ENCODE measurements around the gene CD101.

Gene CD101

DNA sequence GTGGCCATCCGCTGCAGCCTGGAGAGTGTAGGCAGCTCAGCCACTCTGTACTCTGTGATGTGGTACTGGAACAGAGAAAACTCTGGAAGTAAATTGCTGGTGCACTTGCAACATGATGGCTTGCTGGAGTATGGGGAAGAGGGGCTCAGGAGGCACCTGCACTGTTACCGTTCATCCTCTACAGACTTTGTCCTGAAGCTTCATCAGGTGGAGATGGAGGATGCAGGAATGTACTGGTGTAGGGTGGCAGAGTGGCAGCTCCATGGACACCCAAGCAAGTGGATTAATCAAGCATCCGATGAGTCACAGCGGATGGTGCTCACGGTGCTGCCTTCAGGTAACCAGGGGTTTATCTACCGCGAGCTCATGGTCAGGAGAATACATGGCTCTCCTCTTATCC is 24.0 kb downstream of the CD101 start:
- no peak overlapping the region for H3K4me3 ChIP-seq (ENCODE audit: low read length)
- no peak for DNase-seq (ENCODE audit: low read depth)
- TF ChIP-seq, protein P1, sequence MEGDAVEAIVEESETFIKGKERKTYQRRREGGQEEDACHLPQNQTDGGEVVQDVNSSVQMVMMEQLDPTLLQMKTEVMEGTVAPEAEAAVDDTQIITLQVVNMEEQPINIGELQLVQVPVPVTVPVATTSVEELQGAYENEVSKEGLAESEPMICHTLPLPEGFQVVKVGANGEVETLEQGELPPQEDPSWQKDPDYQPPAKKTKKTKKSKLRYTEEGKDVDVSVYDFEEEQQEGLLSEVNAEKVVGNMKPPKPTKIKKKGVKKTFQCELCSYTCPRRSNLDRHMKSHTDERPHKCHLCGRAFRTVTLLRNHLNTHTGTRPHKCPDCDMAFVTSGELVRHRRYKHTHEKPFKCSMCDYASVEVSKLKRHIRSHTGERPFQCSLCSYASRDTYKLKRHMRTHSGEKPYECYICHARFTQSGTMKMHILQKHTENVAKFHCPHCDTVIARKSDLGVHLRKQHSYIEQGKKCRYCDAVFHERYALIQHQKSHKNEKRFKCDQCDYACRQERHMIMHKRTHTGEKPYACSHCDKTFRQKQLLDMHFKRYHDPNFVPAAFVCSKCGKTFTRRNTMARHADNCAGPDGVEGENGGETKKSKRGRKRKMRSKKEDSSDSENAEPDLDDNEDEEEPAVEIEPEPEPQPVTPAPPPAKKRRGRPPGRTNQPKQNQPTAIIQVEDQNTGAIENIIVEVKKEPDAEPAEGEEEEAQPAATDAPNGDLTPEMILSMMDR (IDR thresholded peaks at IDR 0.05; ENCODE audit: insufficient read depth, low read depth, low read length, missing control alignments) = no peak

DNA sequence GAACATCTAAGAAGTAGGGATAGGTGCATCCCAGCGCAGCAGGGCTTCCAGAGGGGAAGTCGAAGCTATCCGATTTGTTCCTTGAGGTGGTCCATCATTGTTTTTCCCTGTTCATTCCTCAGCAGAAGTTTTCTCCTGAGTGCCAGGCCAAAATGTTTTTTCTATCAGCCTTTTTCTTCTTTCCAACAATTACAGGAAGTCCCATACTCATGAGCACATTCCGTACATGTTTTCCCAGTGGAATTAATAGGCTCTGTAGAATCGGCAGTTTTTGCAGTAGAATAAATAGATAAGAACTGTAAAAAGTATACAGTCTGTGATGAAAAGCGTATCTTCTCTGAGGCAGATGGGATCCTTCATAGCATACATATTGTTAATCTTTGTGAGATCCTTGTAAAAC is 24.8 kb downstream of the CD101 start:
- no peak for DNase-seq (ENCODE audit: low read depth)
- TF ChIP-seq, protein P1 (IDR thresholded peaks at IDR 0.05; ENCODE audit: insufficient read depth, low read depth, low read length, missing control alignments) = no peak
- no peak overlapping the region for H3K4me3 ChIP-seq (ENCODE audit: low read length)

DNA sequence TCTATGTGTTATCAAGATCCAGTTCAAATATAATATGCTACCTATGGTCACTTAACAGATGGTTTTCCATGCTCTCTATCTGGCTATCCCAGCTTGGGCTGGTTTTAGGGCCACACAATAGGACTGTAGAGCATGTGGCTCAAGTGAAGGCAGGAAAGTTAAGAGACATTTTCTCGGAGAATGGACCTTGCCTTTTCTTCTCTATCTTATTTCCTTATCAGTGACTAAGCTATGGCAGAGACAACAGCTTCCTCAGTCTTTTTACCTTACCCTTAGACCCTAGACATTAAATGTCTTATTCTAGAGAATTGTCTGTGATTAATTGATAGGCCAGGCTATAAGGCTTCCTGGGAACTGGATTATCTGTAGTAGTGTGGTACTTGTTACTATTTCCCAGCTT is 28.1 kb downstream of the CD101 start:
- no peak overlapping the region for H3K4me3 ChIP-seq (ENCODE audit: low read length)
- TF ChIP-seq, protein P1 (IDR thresholded peaks at IDR 0.05; ENCODE audit: insufficient read depth, low read depth, low read length, missing control alignments) = no peak
- DNase-seq (ENCODE audit: low read depth) = no peak

DNA sequence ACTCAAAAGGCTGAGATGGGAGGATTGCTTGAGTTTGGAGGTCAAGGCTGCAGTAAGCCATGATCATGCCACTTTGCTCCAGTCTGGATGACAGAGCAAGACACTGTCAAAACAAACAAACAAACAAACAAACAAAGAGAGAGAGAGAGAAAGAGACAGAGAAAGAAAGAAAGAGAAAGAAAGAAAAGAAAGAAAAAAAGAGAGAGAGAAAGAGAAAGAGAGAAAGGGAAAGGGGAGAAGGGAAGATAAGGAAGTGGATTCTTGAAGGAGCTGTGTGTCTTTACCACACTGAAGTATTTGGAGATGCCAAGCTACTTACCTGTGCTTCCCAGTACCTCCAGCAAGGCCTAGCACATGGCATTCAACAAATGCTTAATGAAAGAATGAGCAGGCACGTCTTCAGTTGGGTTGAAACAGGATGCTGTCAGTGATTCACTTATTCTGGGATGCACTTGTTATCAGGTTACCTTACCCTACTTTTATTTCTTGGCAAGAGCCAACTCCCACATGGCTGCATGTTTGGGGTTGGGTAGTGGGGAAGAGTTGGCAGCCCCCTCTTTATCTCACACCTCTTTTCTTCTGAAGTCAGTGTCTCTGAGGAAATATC is 28.8 kb downstream of the CD101 start:
- no peak overlapping the region for H3K4me3 ChIP-seq (ENCODE audit: low read length)
- TF ChIP-seq, protein P1 (IDR thresholded peaks at IDR 0.05; ENCODE audit: insufficient read depth, low read depth, low read length, missing control alignments) = no peak
- no peak for DNase-seq (ENCODE audit: low read depth)

DNA sequence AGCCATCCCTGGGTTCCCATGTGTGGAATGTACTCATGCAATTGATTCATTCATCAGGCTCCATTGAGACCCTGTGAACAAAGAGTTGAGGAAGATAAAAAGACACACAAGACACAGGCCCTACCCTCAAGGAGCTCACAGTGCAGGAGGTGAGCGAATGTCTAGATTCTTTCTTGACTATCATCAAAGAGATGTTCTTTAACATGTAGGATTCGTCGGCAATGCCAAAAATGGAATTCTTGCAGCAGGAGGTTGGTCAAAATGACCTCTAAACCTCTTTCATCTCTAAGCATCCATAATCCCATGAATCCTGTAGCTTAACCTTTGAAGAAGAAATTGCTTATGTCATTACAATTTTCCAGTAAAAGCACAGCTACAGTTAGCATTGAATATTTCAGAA is 30.7 kb downstream of the CD101 start:
- no peak overlapping the region for H3K4me3 ChIP-seq (ENCODE audit: low read length)
- TF ChIP-seq, protein P1 (IDR thresholded peaks at IDR 0.05; ENCODE audit: insufficient read depth, low read depth, low read length, missing control alignments) = no peak
- DNase-seq (ENCODE audit: low read depth) = no peak

DNA sequence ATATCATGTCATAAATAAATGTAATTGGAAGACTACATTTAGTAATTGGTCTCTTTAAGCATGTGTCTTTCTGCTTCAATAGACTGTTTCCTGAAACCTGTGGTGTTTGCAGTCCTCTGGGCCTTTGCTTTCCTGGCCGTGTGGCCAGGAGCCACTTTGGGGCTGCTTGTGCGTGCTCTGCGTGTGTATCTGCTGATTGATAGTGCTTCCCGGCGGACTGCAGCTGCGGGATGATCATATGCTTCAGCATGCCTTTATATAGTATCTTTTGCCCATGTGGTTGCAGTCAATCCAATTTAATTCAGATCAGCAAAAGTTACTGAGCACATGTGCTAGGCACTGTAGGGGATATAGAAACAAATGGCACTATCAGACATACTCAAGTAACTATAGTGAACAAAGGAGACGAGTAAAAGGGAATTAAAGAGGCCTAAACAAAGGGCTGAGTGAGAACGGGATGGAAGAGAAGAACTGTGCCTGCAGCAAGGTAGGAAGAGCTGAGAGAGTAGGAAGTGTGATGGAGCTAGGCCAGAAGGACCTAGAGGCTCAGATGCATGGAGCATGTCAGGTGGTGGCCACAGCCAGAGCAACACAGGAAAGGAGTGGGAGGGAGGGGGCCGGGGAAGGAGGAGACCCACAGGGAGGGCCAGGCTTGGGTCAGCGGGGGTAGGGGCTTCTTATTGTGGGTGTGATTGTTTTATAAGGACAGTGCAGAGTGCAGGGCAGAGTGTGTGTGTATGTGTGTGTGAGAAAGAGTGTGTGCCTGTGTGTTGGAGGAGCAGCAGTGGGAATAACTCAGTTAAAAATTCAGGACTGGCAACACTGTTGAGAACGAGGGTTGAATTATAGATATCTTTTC is 31.4 kb downstream of the CD101 start:
- TF ChIP-seq, protein P1 (IDR thresholded peaks at IDR 0.05; ENCODE audit: insufficient read depth, low read depth, low read length, missing control alignments) = no peak
- DNase-seq (ENCODE audit: low read depth) = no peak
- H3K4me3 ChIP-seq (ENCODE audit: low read length) = no peak overlapping the region
